Neutrophil (primary cell): ENCODE data around the gene ST8SIA6.

Experiments
- H3K27ac ChIP-seq: fragments of 200-600 bp; sonication (generic); 2 replicates; pipeline ENCODE4 v1.5.1; 2016; ENCODE audit warnings: mild to moderate bottlenecking, moderate library complexity
- H3K27me3 ChIP-seq: fragments of 200-600 bp; sonication (generic); 2 replicates; pipeline ENCODE4 v1.6.0; 2016; ENCODE audit warnings: mild to moderate bottlenecking
- H3K36me3 ChIP-seq: fragments of 200-600 bp; sonication (generic); 2 replicates; pipeline ENCODE4 v1.5.1; 2017
- H3K4me1 ChIP-seq, 2 experiments: fragments of 200-600 bp in 1 of 2; sonication (generic) in 1 of 2; 1 replicate in 1 of 2; 2 replicates in 1 of 2; pipeline versions ENCODE4 v1.5.1 to v1.6.1; 2013 to 2016; ENCODE audit warnings: low read depth in 1 of 2, low read length in 1 of 2, mild to moderate bottlenecking in 1 of 2, moderate library complexity in 1 of 2; ENCODE audit not compliant: control insufficient read depth in 1 of 2, insufficient read depth in 1 of 2
- H3K4me3 ChIP-seq, 2 experiments: fragments of 200-600 bp in 1 of 2; sonication (generic) in 1 of 2; 1 replicate in 1 of 2; 2 replicates in 1 of 2; pipeline ENCODE4 v1.5.1; 2013 to 2016; ENCODE audit warnings: low read depth in 1 of 2, low read length in 1 of 2, mild to moderate bottlenecking in 1 of 2, moderate library complexity in 1 of 2
- H3K9me3 ChIP-seq: fragments of 200-600 bp; sonication (generic); 2 replicates; pipeline ENCODE4 v1.5.1; 2016
- CTCF ChIP-seq: fragments of 200-600 bp; sonication (generic); IDR thresholded peaks from 2 replicates; pipeline ENCODE4 v1.5.1; 2016; ENCODE audit warnings: antibody characterized with exemption

The ST8SIA6 gene

GRCh38 chr10:17380888-17381287 is 73.5 kb downstream of the ST8SIA6 start:
- H3K4me1 ChIP-seq = no peaks in the 10 kb centered on the region

GRCh38 chr10:17380016-17380415 is 74.4 kb downstream of the ST8SIA6 start:
- no peak overlapping the region for H3K27ac ChIP-seq
- H3K4me3 ChIP-seq = no peak overlapping the region
- TF ChIP-seq CTCF = no peak
- no peaks in the 10 kb centered on the region for H3K4me1 ChIP-seq
- H3K36me3 ChIP-seq = no peaks in the 10 kb centered on the region
- H3K27me3 ChIP-seq = no peaks in the 10 kb centered on the region
- H3K9me3 ChIP-seq = no peaks in the 10 kb centered on the region

More at GRCh38 chr10:17380888-17381287, 73.5 kb downstream of the ST8SIA6 start:
- no peak for TF ChIP-seq CTCF
- Histone ChIP-seq H3K9me3 (no peaks in the 10 kb centered on the region), H3K36me3 (no peaks in the 10 kb centered on the region), H3K27me3 (no peaks in the 10 kb centered on the region), H3K4me3 (no peak overlapping the region), H3K27ac (no peak overlapping the region)

GRCh38 chr10:17379151-17379690 is 75.2 kb downstream of the ST8SIA6 start:
- Histone ChIP-seq H3K27me3 (no peaks in the 10 kb centered on the region), H3K4me3 (no peak overlapping the region), H3K36me3 (no peaks in the 10 kb centered on the region), H3K4me1 (no peaks in the 10 kb centered on the region), H3K27ac (no peak overlapping the region), H3K9me3 (no peaks in the 10 kb centered on the region)
- no peak for TF ChIP-seq CTCF

- H3K4me1 ChIP-seq = no peaks in the 10 kb centered on the region
- no peaks in the 10 kb centered on the region for H3K9me3 ChIP-seq
- H3K36me3 ChIP-seq = no peaks in the 10 kb centered on the region
- no peak for TF ChIP-seq CTCF
- no peak overlapping the region for H3K4me3 ChIP-seq
- no peak overlapping the region for H3K27ac ChIP-seq
- H3K27me3 ChIP-seq = no peaks in the 10 kb centered on the region
These were observed 78.3 kb downstream of the ST8SIA6 start for GRCh38 chr10:17375936-17376584.

- Histone ChIP-seq H3K4me3 (no peak overlapping the region), H3K27me3 (no peaks in the 10 kb centered on the region), H3K27ac (no peak overlapping the region), H3K4me1 (no peaks in the 10 kb centered on the region), H3K36me3 (no peaks in the 10 kb centered on the region), H3K9me3 (no peaks in the 10 kb centered on the region)
- TF ChIP-seq CTCF = no peak
These were observed 85.6 kb downstream of the ST8SIA6 start for GRCh38 chr10:17368708-17369272.
